DMS 273 (cell line): ENCODE results near the gene ATRX.
"Not testable (repeated sequence)": the region's sequence is repeated elsewhere in the genome, so short reads cannot be mapped to it uniquely, and the experiment has no call there.

ENCODE experiments used
- DNase-seq: peaks from one replicate; lab custom pipeline; 2025; ENCODE audit not compliant: unreplicated experiment; lab: John Stamatoyannopoulos, UW

ATRX gene

DNA sequence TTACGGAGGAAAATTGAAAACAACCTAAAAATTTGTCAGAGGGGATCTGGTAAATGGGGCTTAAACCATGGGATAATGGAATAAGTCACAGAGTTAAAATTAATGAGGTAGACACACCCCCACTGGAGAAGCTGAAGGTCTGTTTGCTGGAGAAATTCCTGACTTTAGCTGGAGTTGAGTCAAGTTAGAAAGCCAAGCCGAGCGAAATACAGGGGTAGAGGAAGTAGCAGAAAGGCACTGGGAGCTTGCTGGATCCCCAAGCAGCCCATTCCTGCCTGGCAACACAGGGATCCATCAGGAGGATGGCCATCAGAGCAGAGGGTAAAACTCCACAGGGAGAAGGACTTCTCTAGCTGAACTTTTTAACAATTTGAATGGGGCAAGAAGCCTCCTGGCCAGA, 163.8 kb downstream of the ATRX start:
- DNase-seq = no peak

GRCh38 chrX:77621453-77621852, 164.6 kb downstream of the ATRX start:
- DNase-seq = not testable (repeated sequence)

- no peak for DNase-seq
These were observed 168.8 kb downstream of the ATRX start for GRCh38 chrX:77617206-77617605.

GRCh38 chrX:77603635-77604336, 182.2 kb downstream of the ATRX start:
- no peak for DNase-seq

DNA sequence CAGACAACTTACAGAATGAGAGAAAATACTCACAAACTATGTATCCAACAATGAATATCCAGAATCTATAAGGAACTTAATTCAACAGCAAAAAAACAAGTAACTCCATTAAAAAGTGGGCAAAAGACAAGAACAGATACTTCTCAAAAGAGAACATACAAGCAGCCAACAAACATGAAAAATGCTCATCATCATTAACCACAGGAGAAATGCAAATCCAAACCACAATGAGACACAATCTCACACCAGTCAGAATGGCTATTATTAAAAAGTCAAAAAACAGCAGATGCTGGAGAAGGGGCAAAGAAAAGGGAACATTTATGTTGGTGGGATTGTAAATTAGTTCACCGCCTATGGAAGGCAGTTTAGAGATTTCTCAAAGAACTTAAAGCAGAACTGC, 188.5 kb downstream of the ATRX start:
- no peak for DNase-seq

GRCh38 chrX:77597090-77597489, 188.9 kb downstream of the ATRX start:
- DNase-seq = no peak

- DNase-seq = no peak
These were observed 190.2 kb downstream of the ATRX start for GRCh38 chrX:77595848-77596247.

DNA sequence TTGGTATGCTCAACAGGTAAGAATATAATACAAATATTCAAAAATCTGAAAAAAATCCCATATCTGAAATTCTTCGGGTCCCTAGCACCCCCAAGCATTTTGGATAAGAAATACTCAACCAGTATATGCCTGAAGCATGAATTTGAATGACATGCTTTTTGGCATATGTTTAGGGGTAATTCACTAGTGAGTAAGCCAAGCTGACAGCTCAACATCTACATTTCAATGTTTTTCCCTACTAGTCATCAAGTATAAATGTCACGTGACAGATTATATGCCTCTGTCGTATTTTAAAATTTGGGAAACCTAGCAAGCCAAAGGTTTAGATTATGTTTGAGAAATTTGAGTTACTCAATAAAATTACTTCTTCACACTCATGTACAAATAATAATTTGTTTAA, 213.7 kb downstream of the ATRX start:
- DNase-seq = no peak

DNA sequence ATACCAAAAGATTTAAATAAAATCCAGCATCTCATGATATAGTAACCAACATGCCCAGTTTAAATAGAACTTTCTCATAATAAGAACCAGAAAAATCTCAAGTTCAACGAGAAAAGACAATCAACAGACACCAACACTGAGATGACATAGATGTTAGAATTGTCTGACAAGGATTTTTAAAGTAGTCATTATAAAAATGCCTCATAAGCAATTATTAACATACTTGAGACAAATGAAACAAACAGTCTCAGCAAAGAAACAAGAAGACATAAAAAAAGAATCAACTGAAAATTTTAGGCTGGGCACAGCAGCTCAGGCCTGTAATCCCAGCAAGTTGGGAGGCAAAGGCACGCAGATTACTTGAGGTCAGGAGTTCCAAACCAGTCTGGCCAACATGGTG, 220.7 kb downstream of the ATRX start:
- DNase-seq = no peak

- peak; percentile 16 for DNase-seq
These were observed 221.2 kb downstream of the ATRX start for GRCh38 chrX:77564823-77565222.

GRCh38 chrX:77561372-77561771, 224.6 kb downstream of the ATRX start:
- DNase-seq = no peak

DNA sequence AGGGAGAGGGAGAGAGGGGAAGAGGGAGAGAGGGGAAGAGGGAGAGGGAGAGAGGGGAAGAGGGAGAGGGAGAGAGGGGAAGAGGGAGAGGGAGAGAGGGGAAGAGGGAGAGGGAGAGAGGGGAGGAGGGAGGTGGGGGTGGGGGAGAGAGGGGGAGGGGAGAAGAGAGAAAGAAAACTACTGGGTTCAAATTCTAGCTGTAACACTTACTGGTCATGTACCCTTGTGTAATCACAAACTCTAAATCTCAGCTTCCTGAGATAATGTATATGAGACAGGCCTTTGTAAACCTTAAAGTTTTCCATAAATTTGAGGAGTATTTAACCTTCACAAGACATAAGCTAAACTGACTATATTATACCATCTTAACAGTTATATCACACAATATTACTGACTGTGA, 229.7 kb downstream of the ATRX start:
- no peak for DNase-seq

DNA sequence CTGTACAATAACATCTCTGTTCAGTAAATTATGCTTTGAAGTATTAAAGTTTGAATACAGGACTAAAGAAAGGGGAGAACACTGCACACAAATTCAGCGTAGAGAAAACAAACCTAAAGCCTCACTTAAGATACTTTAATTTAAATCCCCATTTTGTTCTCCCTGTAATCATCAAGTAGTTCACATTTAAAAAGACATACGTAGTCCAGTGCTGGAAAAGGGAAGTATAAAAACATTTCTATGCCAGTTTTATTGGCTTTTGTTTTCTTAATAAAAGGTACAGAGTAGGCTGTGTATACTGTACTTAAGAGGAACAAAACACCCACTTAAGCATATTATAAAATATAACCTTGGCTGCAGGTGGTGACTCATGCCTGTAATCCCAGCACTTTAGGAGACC, 237.3 kb downstream of the ATRX start:
- no peak for DNase-seq

DNA sequence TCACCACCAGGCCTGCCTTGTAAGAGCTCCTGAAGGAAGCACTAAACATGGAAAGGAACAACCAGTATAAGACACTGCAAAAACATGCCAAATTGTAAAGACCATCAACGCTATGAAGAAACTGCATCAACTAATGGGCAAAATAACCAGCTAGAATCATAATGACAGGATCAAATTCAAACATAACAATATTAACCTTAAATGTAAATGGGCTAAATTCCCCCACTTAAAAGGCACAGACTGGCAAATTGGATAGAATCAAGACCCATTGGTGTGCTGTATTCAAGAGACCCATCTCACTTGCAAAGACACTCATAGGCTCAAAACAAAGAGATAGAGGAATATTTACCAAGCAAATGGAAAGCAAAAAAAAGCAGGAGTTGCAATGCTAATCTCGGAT, 246.2 kb downstream of the ATRX start:
- not testable (repeated sequence) for DNase-seq

DNA sequence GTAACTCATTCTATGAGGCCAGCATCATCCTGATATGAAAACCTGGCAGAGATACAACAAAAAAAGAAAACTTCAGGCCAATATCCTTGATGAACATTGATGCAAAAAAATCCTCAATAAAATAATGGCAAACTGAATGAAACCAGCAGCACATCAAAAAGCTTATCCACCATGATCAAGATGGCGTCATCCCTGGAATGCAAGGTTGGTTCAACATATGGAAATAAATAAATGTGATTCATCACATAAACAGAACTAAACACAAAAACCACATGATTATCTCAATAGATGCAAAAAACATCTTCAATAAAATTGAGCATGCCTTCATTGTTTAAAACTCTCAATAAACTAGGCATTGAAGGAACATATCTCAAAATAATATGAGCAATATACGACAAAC, 254.8 kb downstream of the ATRX start:
- peak; percentile 4 for DNase-seq

DNA sequence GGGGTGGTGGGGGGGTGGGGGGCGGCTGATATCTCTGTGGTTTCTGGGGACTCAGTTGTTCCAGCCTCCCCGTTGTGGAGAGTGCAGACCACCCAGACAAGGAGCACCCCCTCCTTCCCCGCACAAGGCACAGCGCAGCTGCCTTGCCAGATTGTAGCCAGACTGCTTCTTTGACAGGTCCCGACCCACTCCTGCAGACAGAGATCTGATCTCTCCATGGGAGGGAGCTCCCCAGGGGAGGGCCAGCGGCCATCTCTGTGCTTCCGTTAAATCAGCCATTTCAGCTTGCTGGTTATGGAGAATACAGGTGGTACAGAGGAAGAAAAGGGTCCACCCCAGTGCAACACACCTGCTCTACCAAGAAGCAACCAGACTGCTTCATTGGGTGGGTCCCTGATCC, 258.0 kb downstream of the ATRX start:
- DNase-seq = no peak

- DNase-seq = no peak
These were observed 258.6 kb downstream of the ATRX start for GRCh38 chrX:77527233-77528001.

DNA sequence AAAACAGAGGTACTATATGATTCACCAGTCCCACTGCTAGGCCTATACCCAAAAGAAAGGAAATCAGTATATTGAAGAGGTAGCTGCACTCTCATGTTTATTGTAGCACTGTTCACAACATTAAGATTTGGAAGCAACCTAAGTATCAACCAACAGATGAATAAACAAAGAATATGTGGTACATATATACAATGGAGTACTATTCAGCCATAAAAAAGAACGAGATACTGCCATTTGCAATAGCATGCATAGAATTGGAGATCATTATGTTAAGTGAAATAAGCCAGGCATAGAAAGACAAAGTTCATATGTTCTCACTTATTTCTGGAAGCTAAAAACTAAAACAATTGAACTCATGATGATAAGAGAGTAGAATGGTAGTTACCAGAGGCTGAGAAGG, 266.3 kb downstream of the ATRX start:
- DNase-seq = no peak

- DNase-seq = no peak
These were observed 271.8 kb downstream of the ATRX start for GRCh38 chrX:77514177-77514576.

DNA sequence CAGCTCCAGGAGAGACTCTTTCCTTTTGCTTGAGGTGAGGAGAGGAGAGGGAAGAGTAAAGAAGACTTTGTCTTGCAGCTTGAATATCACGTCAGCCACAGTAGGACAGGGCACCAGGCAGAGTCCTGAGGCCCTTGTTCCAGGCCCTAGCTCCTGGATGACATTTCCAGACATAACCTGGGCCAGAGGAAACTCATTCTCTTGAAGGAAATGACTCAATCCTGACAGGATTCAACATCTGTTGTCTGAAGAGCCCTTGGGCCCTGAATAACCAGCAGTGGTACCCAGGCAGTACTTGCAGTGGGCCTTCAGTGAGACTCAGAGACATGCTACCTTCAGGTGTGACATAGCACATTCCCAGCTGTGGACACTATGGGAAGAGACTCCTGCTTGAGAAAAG, 276.0 kb downstream of the ATRX start:
- no peak for DNase-seq

- DNase-seq = no peak
These were observed 280.8 kb downstream of the ATRX start for GRCh38 chrX:77505227-77505626.

GRCh38 chrX:77502951-77503525, 283.0 kb downstream of the ATRX start:
- DNase-seq = no peak
